GM19452 (cell line): ENCODE results near the gene VWA1.
"Not testable (repeated sequence)": the region's sequence is repeated elsewhere in the genome, so short reads cannot be mapped to it uniquely, and the experiment has no call there.

ENCODE experiments used
- ATAC-seq: cut with Tn5 transposase; IDR thresholded peaks from one replicate; pipeline ENCODE4 v1.9.1; 2021; ENCODE audit not compliant: unreplicated experiment

The VWA1 gene

DNA sequence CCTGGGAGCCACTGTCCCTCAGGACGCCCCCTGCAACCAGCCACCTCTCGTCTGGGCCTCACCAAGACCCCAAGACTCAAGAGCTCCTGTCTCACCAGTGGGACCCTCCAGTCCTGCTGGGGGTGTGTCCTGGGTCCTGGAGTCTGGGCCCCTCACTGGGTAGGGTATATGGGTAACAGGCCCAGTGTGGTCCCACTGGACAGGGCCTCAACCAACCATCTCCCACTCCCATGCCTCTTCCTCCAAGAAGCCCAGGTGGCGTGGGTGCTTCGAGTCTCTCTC is 725 bp upstream of the VWA1 start:
- no peak for ATAC-seq

- ATAC-seq = no peak
Observed at GRCh38 chr1:1435911-1436629, 580 bp downstream of the VWA1 start.

GRCh38 chr1:1436630-1437032 is 1.1 kb downstream of the VWA1 start:
- ATAC-seq = no peak

GRCh38 chr1:1437033-1437903 is 1.8 kb downstream of the VWA1 start:
- no peak for ATAC-seq

GRCh38 chr1:1437904-1438376 is 2.5 kb downstream of the VWA1 start:
- no peak for ATAC-seq

- ATAC-seq = no peak
Observed at GRCh38 chr1:1438531-1439381, 3.3 kb downstream of the VWA1 start.

GRCh38 chr1:1439546-1440261 is 4.2 kb downstream of the VWA1 start:
- ATAC-seq = no peak

GRCh38 chr1:1440262-1441001 is 4.9 kb downstream of the VWA1 start:
- no peak for ATAC-seq

- no peak for ATAC-seq
Observed at GRCh38 chr1:1441002-1441888, 5.8 kb downstream of the VWA1 start.

- ATAC-seq = no peak
Observed at GRCh38 chr1:1442069-1442770, 6.7 kb downstream of the VWA1 start.

DNA sequence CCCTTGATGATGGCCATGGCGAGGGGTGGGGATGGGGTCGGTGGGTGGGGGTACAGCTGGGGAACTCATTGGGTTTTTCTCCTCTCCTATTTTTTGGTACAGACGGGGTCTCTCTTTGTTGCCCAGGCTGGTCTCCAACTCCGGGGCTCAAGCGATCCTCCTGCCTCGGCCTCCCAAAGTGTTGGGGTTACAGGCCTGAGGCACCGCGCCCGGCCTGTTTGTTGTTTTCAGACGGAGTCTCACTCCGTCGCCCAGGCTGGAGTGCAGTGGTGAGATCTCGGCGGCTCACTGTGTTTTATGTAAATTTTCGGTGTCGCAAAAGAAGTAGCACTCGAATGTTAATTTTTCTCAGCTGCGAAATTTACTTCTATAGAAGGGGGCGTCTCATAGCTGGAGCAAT is 11.1 kb downstream of the VWA1 start:
- not testable (repeated sequence) for ATAC-seq

- ATAC-seq = no peak
Observed at GRCh38 chr1:1449099-1449739, 13.7 kb downstream of the VWA1 start, which contains the start of gene ATAD3C. Gene ATAD3C, plus strand, starts transcription at chr1:1449689. Its CDS starts 995 bp downstream, at chr1:1450684.

DNA sequence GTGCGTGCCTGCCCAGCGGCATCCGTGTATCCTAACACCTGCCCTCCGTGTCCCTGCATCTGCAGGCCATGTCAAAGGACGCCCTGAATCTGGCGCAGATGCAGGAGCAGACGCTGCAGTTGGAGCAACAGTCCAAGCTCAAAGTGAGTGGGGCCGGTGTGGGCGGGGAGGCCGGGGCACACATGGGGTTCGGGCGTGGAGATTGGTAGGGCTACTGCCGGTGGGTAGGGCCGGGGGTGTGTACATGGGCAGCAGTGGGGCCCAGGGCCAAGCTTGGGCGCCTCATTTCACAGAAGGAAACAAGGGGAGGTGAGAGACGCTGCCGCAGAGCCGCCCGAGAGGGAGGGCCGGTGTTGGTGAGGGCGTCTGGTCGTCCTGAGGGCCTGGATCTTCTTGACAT is 15.1 kb downstream of the VWA1 start:
- not testable (repeated sequence) for ATAC-seq

GRCh38 chr1:1451696-1452364 is 16.3 kb downstream of the VWA1 start:
- ATAC-seq = no peak

GRCh38 chr1:1452365-1452739 is 16.9 kb downstream of the VWA1 start:
- not testable (repeated sequence) for ATAC-seq

- ATAC-seq = no peak
Observed at GRCh38 chr1:1452882-1453281, 17.4 kb downstream of the VWA1 start.

GRCh38 chr1:1454286-1455056 is 19.0 kb downstream of the VWA1 start:
- ATAC-seq = not testable (repeated sequence)
